Measurements from ENCODE around the gene BSND. TPM values are rescaled to one million over a fixed set of nuclear protein-coding genes. Genes with fewer than 3 reads are reported as not detected.

Gene BSND
- total and polyA plus RNA-seq, 9 of the 15 experiments (the other 6 are each of a cell fraction or from before 2014, with no cell fraction given), result not detected

DNA sequence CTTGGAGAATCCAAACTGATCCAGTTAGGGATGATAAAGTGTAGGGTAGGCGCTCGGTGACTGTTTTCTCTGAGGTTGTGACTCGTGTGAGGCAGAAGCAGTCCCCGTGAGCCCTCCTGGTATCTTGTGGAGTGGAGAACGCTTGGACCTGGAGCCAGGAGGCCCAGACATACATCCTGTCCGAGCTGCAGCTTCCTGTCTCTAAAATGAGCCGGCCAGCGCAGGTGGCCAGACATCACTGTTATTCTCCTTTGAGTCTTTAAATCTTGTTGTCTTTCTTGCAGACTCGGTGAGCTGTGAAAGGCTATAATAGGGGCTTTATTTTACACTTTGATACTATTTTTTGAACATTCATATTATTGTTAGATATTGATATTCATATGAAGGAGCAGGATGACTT lies 52.9 kb downstream of the BSND start:
- FAIRE-seq (no peak), ATAC-seq (no peak), DNase-seq (ENCODE audit: extremely low read depth in 1 of 4, low spot score in 3 of 4) (no peak)
- ChIA-PET POLR2A (interaction anchor here (1.3 kb wide), 1 partner anchor 15 kb away, joined by 3 read pairs; no protein-coding TSS in a partner anchor), CTCF (ENCODE audit: low intra/inter-chr PET ratio) (no interaction called here)
- Histone ChIP-seq H3K27ac (ENCODE audit: extremely low read depth, low read depth, low read length) (no peak overlapping the region), H4K20me1 (replicated peaks; ENCODE audit: control insufficient read depth, insufficient read depth, low read length) (peaks cover 4% of the 10 kb centered on the region; the same call in 1 of the 2 replicates), H3K4me3 (no peak overlapping the region), H2AFZ (ENCODE audit: low read depth, low read length) (no peak overlapping the region), H3K27me3 (ENCODE audit: control insufficient read depth in 2 of 2, insufficient read depth in 2 of 2, low read length in 2 of 2) (no peaks in the 10 kb centered on the region), H3K9ac (ENCODE audit: insufficient read depth in 1 of 2, low read depth in 2 of 2, low read length in 2 of 2) (no peak overlapping the region), H3K9me3 (replicated peaks; ENCODE audit: control insufficient read depth, insufficient read depth, low read depth, low read length) (no peaks in the 10 kb centered on the region), H3K9me1 (ENCODE audit: control insufficient read depth, insufficient read depth, low read length) (no peaks in the 10 kb centered on the region), H3K4me1 (replicated peaks in 1 of 2; ENCODE audit: control insufficient read depth in 2 of 2, insufficient read depth in 2 of 2, low read length in 2 of 2) (peaks cover 0 to 5% of the 10 kb centered on the region in 2 experiments; a peak in 2 of 5 replicates), H3K36me3 (ENCODE audit: control insufficient read depth, insufficient read depth, low read length) (peaks cover 94% of the 10 kb centered on the region; the same call in 2 of the 3 replicates), H3K4me2 (ENCODE audit: insufficient read depth, low read length) (no peak overlapping the region), H3K79me2 (ENCODE audit: control insufficient read depth, insufficient read depth, low read length) (peaks cover 15% of the 10 kb centered on the region; the same call in 2 of the 3 replicates)
- no TSS peak for BruUV-seq (replicated peaks)
- intact Hi-C loops (cut with micrococcal nuclease), result no loop called here
- WGBS (ENCODE audit: insufficient coverage, low coverage, missing lambda C conversion rate), result 77% methylated on average over 9 of the region's 9 CpGs
- in situ Hi-C loops (cut with MboI), result no loop called here
- TF ChIP-seq, protein P1, sequence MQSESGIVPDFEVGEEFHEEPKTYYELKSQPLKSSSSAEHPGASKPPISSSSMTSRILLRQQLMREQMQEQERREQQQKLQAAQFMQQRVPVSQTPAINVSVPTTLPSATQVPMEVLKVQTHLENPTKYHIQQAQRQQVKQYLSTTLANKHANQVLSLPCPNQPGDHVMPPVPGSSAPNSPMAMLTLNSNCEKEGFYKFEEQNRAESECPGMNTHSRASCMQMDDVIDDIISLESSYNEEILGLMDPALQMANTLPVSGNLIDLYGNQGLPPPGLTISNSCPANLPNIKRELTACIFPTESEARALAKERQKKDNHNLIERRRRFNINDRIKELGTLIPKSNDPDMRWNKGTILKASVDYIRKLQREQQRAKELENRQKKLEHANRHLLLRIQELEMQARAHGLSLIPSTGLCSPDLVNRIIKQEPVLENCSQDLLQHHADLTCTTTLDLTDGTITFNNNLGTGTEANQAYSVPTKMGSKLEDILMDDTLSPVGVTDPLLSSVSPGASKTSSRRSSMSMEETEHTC (IDR thresholded peaks at IDR 0.05), result no peak
- TF ChIP-seq, protein P2, sequence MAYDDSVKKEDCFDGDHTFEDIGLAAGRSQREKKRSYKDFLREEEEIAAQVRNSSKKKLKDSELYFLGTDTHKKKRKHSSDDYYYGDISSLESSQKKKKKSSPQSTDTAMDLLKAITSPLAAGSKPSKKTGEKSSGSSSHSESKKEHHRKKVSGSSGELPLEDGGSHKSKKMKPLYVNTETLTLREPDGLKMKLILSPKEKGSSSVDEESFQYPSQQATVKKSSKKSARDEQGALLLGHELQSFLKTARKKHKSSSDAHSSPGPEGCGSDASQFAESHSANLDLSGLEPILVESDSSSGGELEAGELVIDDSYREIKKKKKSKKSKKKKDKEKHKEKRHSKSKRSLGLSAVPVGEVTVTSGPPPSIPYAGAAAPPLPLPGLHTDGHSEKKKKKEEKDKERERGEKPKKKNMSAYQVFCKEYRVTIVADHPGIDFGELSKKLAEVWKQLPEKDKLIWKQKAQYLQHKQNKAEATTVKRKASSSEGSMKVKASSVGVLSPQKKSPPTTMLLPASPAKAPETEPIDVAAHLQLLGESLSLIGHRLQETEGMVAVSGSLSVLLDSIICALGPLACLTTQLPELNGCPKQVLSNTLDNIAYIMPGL (CRISPR knock-in tag; IDR thresholded peaks at IDR 0.05), result no peak
- TF ChIP-seq, protein P3, sequence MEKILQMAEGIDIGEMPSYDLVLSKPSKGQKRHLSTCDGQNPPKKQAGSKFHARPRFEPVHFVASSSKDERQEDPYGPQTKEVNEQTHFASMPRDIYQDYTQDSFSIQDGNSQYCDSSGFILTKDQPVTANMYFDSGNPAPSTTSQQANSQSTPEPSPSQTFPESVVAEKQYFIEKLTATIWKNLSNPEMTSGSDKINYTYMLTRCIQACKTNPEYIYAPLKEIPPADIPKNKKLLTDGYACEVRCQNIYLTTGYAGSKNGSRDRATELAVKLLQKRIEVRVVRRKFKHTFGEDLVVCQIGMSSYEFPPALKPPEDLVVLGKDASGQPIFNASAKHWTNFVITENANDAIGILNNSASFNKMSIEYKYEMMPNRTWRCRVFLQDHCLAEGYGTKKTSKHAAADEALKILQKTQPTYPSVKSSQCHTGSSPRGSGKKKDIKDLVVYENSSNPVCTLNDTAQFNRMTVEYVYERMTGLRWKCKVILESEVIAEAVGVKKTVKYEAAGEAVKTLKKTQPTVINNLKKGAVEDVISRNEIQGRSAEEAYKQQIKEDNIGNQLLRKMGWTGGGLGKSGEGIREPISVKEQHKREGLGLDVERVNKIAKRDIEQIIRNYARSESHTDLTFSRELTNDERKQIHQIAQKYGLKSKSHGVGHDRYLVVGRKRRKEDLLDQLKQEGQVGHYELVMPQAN (IDR thresholded peaks at IDR 0.05; ENCODE audit: borderline replicate concordance), result no peak
- TF ChIP-seq RAD51 (IDR thresholded peaks at IDR 0.05; ENCODE audit: borderline replicate concordance, low read depth) (no peak), PHF21A (IDR thresholded peaks at IDR 0.05; ENCODE audit: borderline replicate concordance, low read depth) (no peak), GTF2E2 (tag; IDR thresholded peaks at IDR 0.05) (no peak), CC2D1A (IDR thresholded peaks at IDR 0.05) (no peak), PCBP2 (IDR thresholded peaks at IDR 0.05; ENCODE audit: low read depth, low read length, poor library complexity, severe bottlenecking) (no peak), E2F3 (CRISPR knock-in tag; IDR thresholded peaks at IDR 0.05) (no peak), RBM39 (optimal IDR thresholded peaks at IDR 0.05; ENCODE audit: low read depth, low read length) (no peak), PYGO2 (tag; IDR thresholded peaks at IDR 0.05) (no peak), ZBTB17 (CRISPR knock-in tag; IDR thresholded peaks at IDR 0.05) (no peak), FOXK2 (conservative IDR thresholded peaks at IDR 0.05 in 1 of 2, IDR thresholded peaks at IDR 0.05 in 1 of 2; ENCODE audit: low read depth in 2 of 2) (no peak), GATAD2B (IDR thresholded peaks at IDR 0.05; ENCODE audit: borderline replicate concordance) (no peak), MEIS2 (IDR thresholded peaks at IDR 0.05; ENCODE audit: partially characterized antibody) (no peak), ZNF347 (CRISPR knock-in tag; IDR thresholded peaks at IDR 0.05; ENCODE audit: low read depth) (no peak), STAG1 (CRISPR knock-in tag; IDR thresholded peaks at IDR 0.05; ENCODE audit: borderline replicate concordance) (no peak), ETV5 (CRISPR knock-in tag; IDR thresholded peaks at IDR 0.05; ENCODE audit: low read depth) (no peak)
